HG03064 (cell line): ENCODE measurements around the gene POU3F1.

ENCODE experiments used
- ATAC-seq: cut with Tn5 transposase; IDR thresholded peaks from one replicate; pipeline ENCODE4 v1.9.1; 2021; ENCODE audit warnings: low read depth; ENCODE audit not compliant: unreplicated experiment

The POU3F1 gene

DNA sequence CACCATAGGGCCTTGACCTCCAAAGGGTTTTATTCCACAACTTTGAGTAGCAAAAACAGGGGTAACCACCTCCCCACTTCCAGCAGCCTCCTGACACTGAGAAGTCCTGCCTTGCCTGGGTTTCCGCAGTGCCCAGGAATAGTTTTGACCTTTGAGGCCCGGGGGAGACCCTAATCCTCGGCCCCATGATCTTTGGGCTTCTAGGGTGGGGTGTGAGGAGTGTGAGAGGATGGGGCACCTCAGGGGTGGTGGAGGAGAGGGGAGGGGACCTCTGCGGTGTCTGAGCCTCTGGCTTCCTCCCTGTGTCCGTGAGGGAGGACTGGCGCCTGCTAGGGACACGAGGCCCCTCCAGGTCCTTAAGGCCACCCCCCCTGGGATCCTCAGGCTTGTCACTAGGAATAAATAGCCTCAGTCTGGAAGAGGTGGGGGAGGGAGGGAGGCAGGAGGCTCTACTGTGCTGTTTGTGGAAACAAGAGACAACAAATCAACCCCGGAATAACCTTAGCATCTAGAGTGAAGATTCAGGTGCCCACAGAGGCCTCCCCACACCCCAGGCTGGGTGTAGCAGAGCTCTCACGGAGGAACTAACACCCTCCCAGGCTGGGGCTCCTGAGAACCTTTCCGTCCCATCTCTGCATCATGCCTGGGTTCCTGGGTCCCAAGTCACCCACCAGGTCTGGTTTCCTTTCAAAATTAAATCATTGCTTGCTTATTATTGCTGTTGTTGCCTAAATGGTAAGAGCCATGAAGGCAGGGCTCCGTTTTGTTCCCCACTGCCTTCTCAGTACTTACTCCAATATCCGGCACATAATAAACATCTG lies 40.4 kb downstream of the POU3F1 start:
- ATAC-seq = no peak

DNA sequence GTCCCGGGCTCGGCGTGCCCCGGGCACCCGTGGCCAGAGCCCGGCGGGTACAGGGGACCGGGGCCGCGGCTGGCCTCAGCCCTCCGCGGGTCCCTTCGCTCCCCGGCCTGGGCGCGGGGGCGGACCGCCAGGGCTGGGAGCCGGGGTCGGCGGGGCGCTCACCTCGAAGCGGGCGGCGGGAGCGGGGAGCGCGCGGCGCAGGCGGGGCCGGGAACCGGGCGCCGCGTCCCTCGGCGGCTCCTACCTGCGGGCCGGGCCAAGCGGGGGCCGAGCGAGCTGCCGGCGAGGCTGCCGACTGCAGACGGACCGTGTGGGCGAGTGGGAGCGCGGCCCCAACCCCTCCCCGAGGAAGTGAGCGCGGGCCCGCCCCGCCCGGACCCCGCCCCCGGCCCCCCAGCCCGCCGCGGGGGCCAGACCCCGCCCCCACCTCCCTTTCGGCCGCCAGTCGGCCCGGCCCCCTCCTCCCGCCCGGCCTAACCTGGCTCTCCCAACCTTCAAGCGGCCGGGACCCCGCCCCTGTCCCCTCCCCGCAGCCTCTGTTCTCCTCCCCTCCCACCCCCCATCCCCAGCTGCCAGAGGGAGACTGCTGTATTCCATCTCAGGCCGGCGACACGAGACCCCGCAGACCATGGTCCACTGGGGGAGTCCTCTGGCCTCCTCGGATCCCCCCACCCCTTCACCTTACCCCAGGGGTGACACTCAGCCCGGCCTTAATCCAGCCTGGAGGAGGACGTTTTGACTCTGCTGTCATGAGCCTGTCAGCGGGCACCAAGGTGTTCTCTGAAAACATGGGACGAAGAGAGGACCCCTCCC lies 41.2 kb downstream of the POU3F1 start, which contains the start of gene FHL3:
Gene FHL3 (minus strand): TSS at position 320 of the 813 bp plus-strand sequence. CDS start 6,102 bp downstream, outside the sequence.
- ATAC-seq = no peak

DNA sequence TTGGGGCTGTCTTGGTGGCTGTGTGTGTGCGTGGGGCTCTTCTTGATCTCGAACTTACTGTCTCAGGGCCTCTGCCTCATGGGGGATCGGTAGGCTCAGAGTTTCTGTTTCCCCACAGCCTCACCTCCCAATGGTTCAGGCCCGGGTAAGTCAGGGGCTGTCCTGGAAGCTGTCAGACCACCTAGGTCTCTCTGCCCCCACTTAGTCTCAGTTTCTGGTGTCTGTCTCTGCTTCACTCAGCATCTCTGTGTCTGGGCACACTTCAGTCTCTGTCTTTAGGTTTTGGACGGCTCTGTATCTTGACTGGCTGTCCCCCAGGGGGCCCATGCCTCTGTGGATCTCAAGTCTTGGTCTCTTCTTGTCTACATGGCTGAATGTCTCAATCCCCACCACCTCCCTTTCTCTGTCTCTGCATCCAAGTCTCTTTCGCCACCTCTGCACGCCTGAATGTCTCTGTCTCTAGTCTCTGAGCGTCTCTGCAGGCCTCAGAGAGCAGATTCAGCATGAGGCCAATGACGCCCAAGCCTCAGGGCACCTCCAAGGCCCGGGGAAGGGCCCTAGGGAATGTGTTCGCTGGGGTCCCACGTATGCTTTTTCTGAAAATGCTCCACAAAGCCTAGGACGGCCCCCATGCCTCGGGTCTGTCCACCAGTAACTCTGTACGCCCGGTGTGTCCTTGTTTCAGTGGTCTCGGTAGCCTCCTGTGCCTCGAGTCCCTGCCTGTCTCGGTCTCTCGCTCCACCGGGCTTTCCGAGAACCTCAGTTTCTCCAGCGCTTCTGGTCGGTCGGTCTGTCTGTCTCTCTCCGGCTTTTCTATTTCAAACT lies 42.1 kb downstream of the POU3F1 start:
- no peak for ATAC-seq

DNA sequence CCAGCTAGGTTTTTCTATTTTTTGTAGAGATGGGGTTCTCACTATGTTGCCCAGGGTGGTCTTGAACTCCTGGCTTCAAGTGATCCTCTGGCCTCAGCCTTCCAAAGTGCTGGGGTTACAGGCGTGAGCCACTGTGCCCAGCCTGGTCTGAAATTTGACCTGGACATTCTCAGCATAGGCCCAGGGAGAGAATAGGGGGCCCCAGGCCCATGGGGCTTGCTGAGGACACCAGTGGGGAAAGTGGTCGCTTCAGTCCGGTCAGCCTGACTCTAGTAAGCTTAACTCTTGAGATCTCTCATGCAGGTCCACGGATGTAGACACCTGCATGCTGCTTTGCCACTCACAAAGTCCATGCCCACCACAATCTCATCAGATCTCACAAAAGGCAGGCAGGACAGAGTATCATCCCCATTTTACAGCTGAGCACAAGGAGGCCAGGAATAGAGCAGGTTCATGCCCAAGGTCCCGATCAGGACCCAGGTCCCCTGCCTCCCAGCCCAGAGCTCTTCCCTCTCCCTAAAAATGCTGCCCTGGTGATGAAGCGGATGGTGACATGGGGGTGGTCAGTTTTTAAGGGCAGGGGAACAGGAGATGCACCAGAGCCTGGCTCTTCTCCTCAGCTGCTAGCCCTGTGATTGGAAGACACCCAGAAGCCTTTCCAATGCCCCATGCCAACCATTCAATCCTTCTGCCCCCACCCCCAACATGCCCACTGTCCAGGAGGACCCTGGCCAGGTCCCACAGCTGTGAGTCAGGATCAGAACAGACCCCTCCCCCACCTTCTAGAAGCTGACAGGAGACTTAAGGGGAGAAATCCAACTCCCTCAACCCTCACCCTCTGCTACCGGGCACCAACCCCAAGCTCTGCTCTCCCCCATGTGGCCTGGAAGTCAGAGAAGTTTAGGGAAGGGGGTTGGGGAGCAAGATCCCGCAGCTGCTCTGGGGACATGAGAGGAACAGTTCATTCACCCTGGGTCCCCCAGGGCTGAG lies 43.0 kb downstream of the POU3F1 start:
- no peak for ATAC-seq

- ATAC-seq = no peak
Measured at GRCh38 chr1:38000529-38001455, 45.8 kb downstream of the POU3F1 start.

DNA sequence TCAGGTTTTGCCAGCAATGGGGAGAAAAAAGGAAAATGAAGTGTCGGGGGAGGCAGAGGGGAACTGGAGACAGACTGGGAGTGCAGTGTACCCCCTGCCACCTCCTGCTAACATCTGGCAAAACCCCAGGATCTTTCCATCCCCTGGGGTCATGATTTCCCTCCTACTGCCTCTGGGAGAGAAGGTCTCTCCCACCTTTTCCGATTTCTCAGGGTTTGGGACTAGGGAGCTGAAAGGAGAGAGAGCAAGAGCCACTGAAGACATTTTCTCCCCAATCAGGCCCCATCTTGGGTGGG lies 46.4 kb downstream of the POU3F1 start:
- no peak for ATAC-seq

GRCh38 chr1:37999430-38000232 lies 47.0 kb downstream of the POU3F1 start:
- no peak for ATAC-seq

DNA sequence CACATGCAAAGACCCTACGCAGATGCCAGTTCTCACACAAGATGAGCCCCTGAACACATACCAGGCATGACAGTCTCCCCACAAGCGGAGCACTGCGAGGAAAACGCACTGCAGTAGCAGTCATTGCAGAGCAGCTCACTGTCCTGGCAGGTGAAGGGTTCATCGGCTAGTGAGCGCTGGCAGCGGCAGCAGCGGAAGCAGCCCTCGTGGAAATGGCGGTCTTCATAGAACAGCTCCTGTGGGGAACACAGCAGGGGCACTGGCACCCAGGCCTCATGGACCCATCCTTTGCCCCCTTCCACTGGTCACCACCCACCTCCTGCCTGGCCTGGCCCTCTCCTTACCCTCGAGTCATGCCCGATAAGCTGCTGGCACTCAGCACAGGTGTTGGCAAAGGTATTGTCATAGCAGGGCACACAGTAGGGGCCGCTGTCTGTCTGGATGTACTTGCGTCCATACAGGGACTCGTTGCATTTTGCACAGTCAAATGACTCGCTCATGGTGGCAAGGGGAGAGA lies 47.6 kb downstream of the POU3F1 start:
- ATAC-seq = no peak

DNA sequence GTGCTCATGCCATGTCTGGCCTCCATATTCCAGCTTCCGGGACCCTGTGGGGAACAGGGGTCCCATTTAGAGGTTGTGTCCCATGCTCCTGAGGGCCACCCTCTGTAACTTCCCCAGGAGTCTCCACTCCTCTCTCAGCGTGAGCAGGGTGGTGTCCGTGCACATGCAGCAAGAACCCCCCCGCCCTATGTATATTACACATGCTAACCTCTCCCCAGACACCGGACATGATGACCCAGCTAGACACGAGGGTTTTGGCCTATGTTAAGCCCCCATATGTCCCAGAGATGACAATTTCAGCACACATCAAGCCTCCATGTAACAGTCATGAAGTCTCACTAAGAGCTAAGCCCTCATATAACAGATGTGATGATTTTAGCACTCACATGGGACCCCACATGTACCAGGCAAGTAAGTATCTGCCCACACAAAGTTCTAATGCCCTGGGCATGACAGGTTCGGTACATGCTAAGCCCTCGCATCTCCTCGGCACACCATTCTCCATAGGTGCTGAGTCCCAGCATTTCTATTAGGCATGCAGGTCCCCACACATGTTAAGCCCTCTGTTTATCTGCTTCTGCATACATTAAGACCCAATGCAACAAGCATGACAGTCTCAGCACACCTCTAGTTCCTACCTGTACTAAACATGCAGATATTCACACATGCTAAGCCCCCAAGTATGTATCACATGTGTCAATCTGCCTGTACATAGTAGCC lies 48.3 kb downstream of the POU3F1 start:
- no peak for ATAC-seq

GRCh38 chr1:37997256-37998088 lies 49.1 kb downstream of the POU3F1 start:
- no peak for ATAC-seq

DNA sequence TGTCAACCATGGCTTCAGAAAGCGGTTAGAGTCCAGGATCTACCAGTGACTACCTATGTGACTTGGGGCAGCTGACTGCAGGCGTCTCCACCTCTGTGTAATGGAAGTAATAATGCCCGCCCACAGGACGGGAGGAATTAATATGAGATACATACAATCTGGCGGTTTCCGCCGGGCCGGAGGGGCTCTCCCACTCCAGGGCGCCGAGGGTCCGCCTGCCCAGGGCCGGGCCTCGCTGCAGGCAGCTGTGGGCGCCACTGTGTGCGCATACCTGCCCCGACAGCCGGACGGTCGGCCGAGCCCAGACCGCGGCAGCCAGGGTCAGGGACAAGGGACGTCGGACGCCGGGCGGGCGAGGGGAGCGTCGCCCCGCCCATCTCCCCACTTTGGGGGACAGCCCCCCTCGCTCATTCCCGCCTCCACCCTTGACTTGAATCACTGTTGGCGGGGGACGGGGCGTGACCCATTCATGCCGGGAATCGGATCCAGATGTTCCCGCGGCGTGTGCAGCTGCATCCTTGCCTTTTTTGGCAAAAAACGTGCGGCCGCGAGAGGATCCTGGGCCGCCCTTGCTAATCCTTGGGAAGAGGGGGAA lies 50.7 kb downstream of the POU3F1 start:
- ATAC-seq = no peak

GRCh38 chr1:37994886-37995566 lies 51.6 kb downstream of the POU3F1 start:
- ATAC-seq = no peak
